Endothelial cell of umbilical vein (primary cell): Measurements from ENCODE around the gene RHOG. TPM values are rescaled to one million over a fixed set of nuclear protein-coding genes. Genes with fewer than 3 reads are reported as not detected.
A peak's percentile ranks its signal among the peaks of the same experiment; 100 is the strongest.

ENCODE experiments used
- BruUV-seq: library from RNA; stranded (reverse); fragments of 400-500 nt; replicated peaks from 2 replicates; lab custom pipeline; 2021; lab: Mats Ljungman, UMichigan
- CTCF ChIA-PET: fragments of 300-600, 350-600 bp; sonication (Branson Sonifier 250); formaldehyde crosslinking; loops from one replicate; lab custom pipeline; 2021; ENCODE audit warnings: antibody characterized with exemption, inconsistent platforms; lab: Charles Lee
- POLR2A ChIA-PET: fragments of 300-600, 350-600 bp; sonication (Branson Sonifier 250); formaldehyde crosslinking; loops from one replicate; lab custom pipeline; 2021; ENCODE audit warnings: antibody characterized with exemption, inconsistent platforms; lab: Charles Lee
- DNase-seq: peaks from one replicate; pipeline ENCODE4 v3.0.0-alpha.2; 2011; ENCODE audit warnings: low read depth, low spot score
- FAIRE-seq: peaks from 2 replicates; lab custom pipeline; 2011; peaks lifted over from hg19 to GRCh38; lab: Jason Lieb, UNC
- H2AFZ ChIP-seq: 2 replicates; pipeline ENCODE4 v1.6.0; 2012; ENCODE audit warnings: low read depth, low read length, control low read depth, inconsistent platforms
- H3K27ac ChIP-seq: 2 replicates; pipeline ENCODE4 v1.5.1; 2011; ENCODE audit warnings: low read depth, mild to moderate bottlenecking, control low read depth, low read length, moderate library complexity; ENCODE audit not compliant: insufficient read depth
- H3K27me3 ChIP-seq, 2 experiments: 2 replicates each; pipeline versions ENCODE4 v1.6.0 to v1.6.1; 2011; ENCODE audit warnings: low read length in 2 of 2, mixed read lengths in 1 of 2; ENCODE audit not compliant: control insufficient read depth in 2 of 2, insufficient read depth in 2 of 2
- H3K36me3 ChIP-seq, 2 experiments: 2 replicates in 1 of 2; 3 replicates in 1 of 2; pipeline ENCODE4 v1.5.1; 2011; ENCODE audit warnings: low read length in 2 of 2, mild to moderate bottlenecking in 1 of 2, moderate library complexity in 1 of 2; ENCODE audit not compliant: control insufficient read depth in 2 of 2, insufficient read depth in 2 of 2; ENCODE audit errors: extremely low read depth in 1 of 2
- H3K4me1 ChIP-seq: 3 replicates; pipeline ENCODE4 v1.5.1; 2011; ENCODE audit warnings: mild to moderate bottlenecking, low read length; ENCODE audit not compliant: control insufficient read depth, insufficient read depth; ENCODE audit errors: extremely low read depth
- H3K4me2 ChIP-seq: 2 replicates; pipeline ENCODE4 v1.6.1; 2011; ENCODE audit warnings: low read length, control low read depth, mixed read lengths; ENCODE audit not compliant: insufficient read depth
- H3K4me3 ChIP-seq, 3 experiments: fragments of 200-600 bp in 1 of 3; sonication (generic), shearing (Covaris generic) in 1 of 3; replicated peaks in 1 of 3; 2 replicates each; pipeline ENCODE4 v1.5.1; 2011 to 2016; ENCODE audit warnings: control low read depth in 3 of 3, low read length in 3 of 3, mild to moderate bottlenecking in 2 of 3, inconsistent platforms in 1 of 3, low read depth in 1 of 3, moderate library complexity in 1 of 3; ENCODE audit not compliant: insufficient read depth in 1 of 3
- H3K79me2 ChIP-seq: 2 replicates; pipeline ENCODE4 v1.6.0; 2012; ENCODE audit warnings: low read length, inconsistent platforms; ENCODE audit not compliant: control insufficient read depth, insufficient read depth
- H3K9ac ChIP-seq: replicated peaks from 2 replicates; pipeline ENCODE3; 2011; ENCODE audit warnings: low read length, control low read depth; ENCODE audit not compliant: insufficient read depth; ENCODE audit errors: extremely low read depth
- H3K9me1 ChIP-seq: replicated peaks from 3 replicates; pipeline ENCODE4 v1.6.0; 2011; ENCODE audit warnings: mild to moderate bottlenecking, low read length; ENCODE audit not compliant: control insufficient read depth, insufficient read depth; ENCODE audit errors: extremely low read depth
- H3K9me3 ChIP-seq: replicated peaks from 2 replicates; pipeline ENCODE4 v1.5.1; 2012; ENCODE audit warnings: low read length, inconsistent platforms; ENCODE audit not compliant: control insufficient read depth, insufficient read depth
- H4K20me1 ChIP-seq: replicated peaks from 2 replicates; pipeline ENCODE3; 2011; ENCODE audit warnings: mild to moderate bottlenecking, low read length; ENCODE audit not compliant: control insufficient read depth, insufficient read depth; ENCODE audit errors: extremely low read depth
- EZH2 ChIP-seq: IDR thresholded peaks from 2 replicates; pipeline ENCODE4 v1.6.1; 2012; ENCODE audit warnings: borderline replicate concordance, low read depth, mild to moderate bottlenecking, moderate library complexity, low read length, inconsistent platforms; ENCODE audit not compliant: severe bottlenecking
- FOS ChIP-seq: IDR thresholded peaks from 2 replicates; pipeline ENCODE4 v1.6.1; 2011; ENCODE audit warnings: mild to moderate bottlenecking, low read length, moderate library complexity, borderline replicate concordance; ENCODE audit not compliant: insufficient read depth
- GATA2 ChIP-seq: IDR thresholded peaks from 2 replicates; pipeline ENCODE4 v1.7.0; 2011; ENCODE audit warnings: low read depth, mild to moderate bottlenecking, moderate library complexity, mixed read lengths, low read length; ENCODE audit not compliant: insufficient read length, insufficient read depth
- JUN ChIP-seq: IDR thresholded peaks from 2 replicates; pipeline ENCODE4 v1.6.1; 2011; ENCODE audit warnings: borderline replicate concordance, low read depth; ENCODE audit not compliant: insufficient read length, insufficient read depth
- MYC ChIP-seq: IDR thresholded peaks from one replicate; pipeline ENCODE4 v1.6.1; 2011; ENCODE audit warnings: mild to moderate bottlenecking, low read depth, low read length
- POLR2A ChIP-seq: IDR thresholded peaks from 2 replicates; pipeline ENCODE4 v1.6.1; 2012; ENCODE audit warnings: low read depth, mild to moderate bottlenecking, control low read depth, low read length
- POLR2AphosphoS5 ChIP-seq: IDR thresholded peaks from 2 replicates; pipeline ENCODE4 v1.6.1; 2012; ENCODE audit warnings: low read depth, mild to moderate bottlenecking, control low read depth, low read length, moderate library complexity; ENCODE audit not compliant: insufficient read depth
- dilution Hi-C: fragments of 300-500 bp; cut with MboI; formaldehyde crosslinking; loops from one replicate; pipeline ENCODE4 v1.15.0; 2019; ENCODE audit warnings: low sequenced_read_pairs; ENCODE audit not compliant: extremely low pct_ligation_motif_present
- intact Hi-C: fragments of 100-400 bp; cut with micrococcal nuclease; formaldehyde crosslinking; loops from one replicate; pipeline ENCODE4 v1.10.0; 2022
- polyA plus RNA-seq, 4 experiments: library from polyadenylated mRNA; depleted of rRNA in 3 of 4; stranded (reverse) in 3 of 4; unstranded in 1 of 4; fragments of >200 nt; gene quantifications; 2 replicates each; pipeline versions ENCODE4 v1.2.1 to v1.2.3, GENCODE V29; 2011 to 2012; ENCODE audit warnings: missing spikeins in 1 of 4
- total RNA-seq: library from RNA; stranded (reverse); gene quantifications from 2 replicates; pipeline ENCODE4 v1.2.3, GENCODE V29; 2021
- TF ChIP-seq, protein P1 (sequence below): IDR thresholded peaks from 2 replicates; pipeline ENCODE4 v1.6.1; 2011; ENCODE audit not compliant: insufficient read depth, insufficient read length
- TF ChIP-seq, protein P2 (sequence below), 2 donors: IDR thresholded peaks; 1 replicate in 1 of 2; 2 replicates in 1 of 2; pipeline ENCODE4 v1.5.1; 2011; ENCODE audit warnings: low read length in 2 of 2, mild to moderate bottlenecking in 2 of 2, moderate library complexity in 2 of 2, control low read depth in 1 of 2, inconsistent platforms in 1 of 2, low read depth in 1 of 2; ENCODE audit not compliant: insufficient read depth in 1 of 2; ENCODE audit errors: extremely low read depth in 1 of 2

RHOG gene
- total and polyA plus RNA-seq, 2 donors (not counting 3 experiments of a cell fraction or from before 2014, with no cell fraction given) = 69.0 to 119 TPM

DNA sequence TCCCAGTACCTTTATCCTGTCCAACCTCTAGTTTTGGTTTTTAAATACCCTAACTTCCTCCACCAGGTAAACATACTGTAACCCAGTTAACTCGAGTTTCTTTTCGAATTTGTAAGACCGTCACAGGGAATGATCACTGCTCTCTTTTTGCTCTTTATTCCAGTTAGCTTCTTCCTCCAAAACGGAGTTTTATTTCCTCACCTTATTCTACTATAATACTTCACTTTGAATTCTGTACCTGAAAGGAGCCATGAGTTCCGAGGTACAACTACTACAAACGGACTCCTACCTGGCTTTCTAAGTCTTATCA lies 44.8 kb downstream of the RHOG start:
- no peak for TF ChIP-seq GATA2
- TF ChIP-seq EZH2 = no peak
- no peak for TF ChIP-seq FOS
- TF ChIP-seq MYC = no peak
- TF ChIP-seq JUN = no peak
- TF ChIP-seq POLR2A = no peak
- TF ChIP-seq POLR2AphosphoS5 = no peak
- TF ChIP-seq, protein P1, sequence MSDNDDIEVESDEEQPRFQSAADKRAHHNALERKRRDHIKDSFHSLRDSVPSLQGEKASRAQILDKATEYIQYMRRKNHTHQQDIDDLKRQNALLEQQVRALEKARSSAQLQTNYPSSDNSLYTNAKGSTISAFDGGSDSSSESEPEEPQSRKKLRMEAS = no peak
- TF ChIP-seq, protein P2, sequence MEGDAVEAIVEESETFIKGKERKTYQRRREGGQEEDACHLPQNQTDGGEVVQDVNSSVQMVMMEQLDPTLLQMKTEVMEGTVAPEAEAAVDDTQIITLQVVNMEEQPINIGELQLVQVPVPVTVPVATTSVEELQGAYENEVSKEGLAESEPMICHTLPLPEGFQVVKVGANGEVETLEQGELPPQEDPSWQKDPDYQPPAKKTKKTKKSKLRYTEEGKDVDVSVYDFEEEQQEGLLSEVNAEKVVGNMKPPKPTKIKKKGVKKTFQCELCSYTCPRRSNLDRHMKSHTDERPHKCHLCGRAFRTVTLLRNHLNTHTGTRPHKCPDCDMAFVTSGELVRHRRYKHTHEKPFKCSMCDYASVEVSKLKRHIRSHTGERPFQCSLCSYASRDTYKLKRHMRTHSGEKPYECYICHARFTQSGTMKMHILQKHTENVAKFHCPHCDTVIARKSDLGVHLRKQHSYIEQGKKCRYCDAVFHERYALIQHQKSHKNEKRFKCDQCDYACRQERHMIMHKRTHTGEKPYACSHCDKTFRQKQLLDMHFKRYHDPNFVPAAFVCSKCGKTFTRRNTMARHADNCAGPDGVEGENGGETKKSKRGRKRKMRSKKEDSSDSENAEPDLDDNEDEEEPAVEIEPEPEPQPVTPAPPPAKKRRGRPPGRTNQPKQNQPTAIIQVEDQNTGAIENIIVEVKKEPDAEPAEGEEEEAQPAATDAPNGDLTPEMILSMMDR (IDR thresholded peaks at IDR 0.05; ENCODE audit: extremely low read depth in 1 of 2, insufficient read depth in 1 of 2, low read depth in 1 of 2, low read length in 2 of 2) = no peak
- POLR2A ChIA-PET = no interaction called here
- intact Hi-C loops (no loop called here), dilution Hi-C loops (no loop called here)
- Histone ChIP-seq H3K9me1 (no peaks in the 10 kb centered on the region), H3K36me3 (no peaks in the 10 kb centered on the region), H3K4me2 (peak overlapping the region; percentile 99), H3K4me1 (peaks cover 15% of the 10 kb centered on the region), H2AFZ (no peak overlapping the region), H3K9me3 (no peaks in the 10 kb centered on the region), H3K4me3 (peak overlapping the region; percentile 72 to 99 (median 90)), H3K27ac (peak overlapping the region; percentile 3), H4K20me1 (peaks cover 4% of the 10 kb centered on the region), H3K79me2 (peaks cover 62% of the 10 kb centered on the region), H3K9ac (peak overlapping the region; percentile 84), H3K27me3 (no peaks in the 10 kb centered on the region)
- no peak for DNase-seq
- no peak for FAIRE-seq
- CTCF ChIA-PET = interaction anchor here (2.0 kb wide), 1 partner anchor 12 kb away, joined by 13 read pairs; the partner anchor contains the start of gene PGAP2
- BruUV-seq = no TSS peak
